ENCODE results near the gene UBE2L3. TPM values are rescaled to one million over a fixed set of nuclear protein-coding genes. Genes with fewer than 3 reads are reported as not detected.
"Not testable (repeated sequence)": the region's sequence is repeated elsewhere in the genome, so short reads cannot be mapped to it uniquely, and the experiment has no call there.

UBE2L3 gene
- total RNA-seq, 8 experiments from 2014 or later, result 35.6 to 71.1 (median 54.1) TPM

- no peak for ATAC-seq (replicated peaks in 6 of 8)
- in situ Hi-C loops (cut with MboI; ENCODE audit: low pct_unique_long_range_greater_than_20kb in 2 of 9, low sequenced_read_pairs in 9 of 9, unreplicated experiment in 9 of 9), result no loop called here
- H3K27ac ChIP-seq, result no peak overlapping the region
- peaks cover 7 to 10% of the 10 kb centered on the region in 2 donors for H3K4me1 ChIP-seq (replicated peaks in 1 of 2)
- no peak overlapping the region for H3K4me3 ChIP-seq
- 45 to 83% (median 67%) methylated on average over 1 to 3 of the region's 4 CpGs; no CpG with 5 or more reads in 5 of the 10 experiments for WGBS, 10 experiments
Measured at GRCh38 chr22:21639359-21639758, 71.8 kb downstream of the UBE2L3 start.

- in situ Hi-C loops (cut with MboI; ENCODE audit: low pct_unique_long_range_greater_than_20kb in 2 of 9, low sequenced_read_pairs in 9 of 9, unreplicated experiment in 9 of 9), result no loop called here
- no peak for ATAC-seq (replicated peaks in 6 of 8)
- Histone ChIP-seq H3K27ac (no peak overlapping the region), H3K4me3 (peak overlapping the region in 1 of 5 donors; percentile 71), H3K4me1 (replicated peaks in 1 of 2) (peaks cover 7 to 10% of the 10 kb centered on the region in 2 donors)
- 25 to 100% (median 86%) methylated on average over 1 to 5 of the region's 5 CpGs for WGBS, 10 experiments
Measured at GRCh38 chr22:21640810-21641209, 73.3 kb downstream of the UBE2L3 start.

- in situ Hi-C loops (cut with MboI; ENCODE audit: low pct_unique_long_range_greater_than_20kb in 2 of 9, low sequenced_read_pairs in 9 of 9, unreplicated experiment in 9 of 9), result no loop called here
- peak; percentile 26 to 50 (median 42) for ATAC-seq (replicated peaks in 6 of 8)
- H3K4me1 ChIP-seq (replicated peaks in 1 of 2), result peaks cover 7 to 10% of the 10 kb centered on the region in 2 donors
- peak overlapping the region; percentile 61 to 71 (median 67) for H3K4me3 ChIP-seq
- WGBS, 10 experiments, result 0 to 20% (median 0%) methylated on average over 3 to 7 of the region's 9 CpGs; no CpG with 5 or more reads in 3 of the 10 experiments
- H3K27ac ChIP-seq, result peak overlapping the region; percentile 50 to 65
Measured at GRCh38 chr22:21641417-21641788, 73.9 kb downstream of the UBE2L3 start.

GRCh38 chr22:21641789-21642583 is 74.5 kb downstream of the UBE2L3 start, which contains the start of gene SDF2L1:
SDF2L1 (plus strand) TSS chr22:21642302; CDS start chr22:21642337, 35 bp downstream.
- Histone ChIP-seq H3K27ac (peak within 1 kb of the TSS; percentile 71 to 73), H3K4me1 (replicated peaks in 1 of 2) (peaks cover 7 to 10% of the 10 kb centered on the region in 2 donors), H3K4me3 (peak within 1 kb of the TSS; percentile 61 to 71 (median 67))
- ATAC-seq (replicated peaks in 6 of 8), result peak; percentile 92 to 97 (median 96)
- 0 to 8% (median 0%) methylated on average over 1 to 11 of the region's 76 CpGs; no CpG with 5 or more reads in 2 of the 10 experiments for WGBS, 10 experiments
- in situ Hi-C loops (cut with MboI; ENCODE audit: low pct_unique_long_range_greater_than_20kb in 2 of 9, low sequenced_read_pairs in 9 of 9, unreplicated experiment in 9 of 9), result no loop called here

GRCh38 chr22:21642584-21643448 is 75.3 kb downstream of the UBE2L3 start:
- peak in 3 of 8 experiments; percentile 5 to 8 (median 6) for ATAC-seq (replicated peaks in 6 of 8)
- in situ Hi-C loops (cut with MboI; ENCODE audit: low pct_unique_long_range_greater_than_20kb in 2 of 9, low sequenced_read_pairs in 9 of 9, unreplicated experiment in 9 of 9), result no loop called here
- H3K27ac ChIP-seq, result peak overlapping the region; percentile 71 to 73
- H3K4me3 ChIP-seq, result peak overlapping the region; percentile 61 to 71 (median 67)
- H3K4me1 ChIP-seq (replicated peaks in 1 of 2), result peaks cover 7 to 10% of the 10 kb centered on the region in 2 donors
- WGBS, 10 experiments, result 0 to 3% methylated on average over 2 to 7 of the region's 56 CpGs; no CpG with 5 or more reads in 8 of the 10 experiments

- ATAC-seq (replicated peaks in 6 of 8), result no peak
- in situ Hi-C loops (cut with MboI; ENCODE audit: low pct_unique_long_range_greater_than_20kb in 2 of 9, low sequenced_read_pairs in 9 of 9, unreplicated experiment in 9 of 9), result no loop called here
- H3K4me3 ChIP-seq, result peak overlapping the region in 4 of 5 donors; percentile 62 to 71 (median 68)
- 40 to 100% (median 87%) methylated on average over 1 to 7 of the region's 22 CpGs; no CpG with 5 or more reads in 2 of the 10 experiments for WGBS, 10 experiments
- peaks cover 7 to 10% of the 10 kb centered on the region in 2 donors for H3K4me1 ChIP-seq (replicated peaks in 1 of 2)
- H3K27ac ChIP-seq, result peak overlapping the region in 1 of 2 donors; percentile 12
Measured at GRCh38 chr22:21643533-21644357, 76.2 kb downstream of the UBE2L3 start.

GRCh38 chr22:21645513-21645912 is 78.0 kb downstream of the UBE2L3 start:
- ATAC-seq (replicated peaks in 6 of 8); H3K27ac ChIP-seq; H3K4me3 ChIP-seq; in situ Hi-C loops (cut with MboI; ENCODE audit: low pct_unique_long_range_greater_than_20kb in 2 of 9, low sequenced_read_pairs in 9 of 9, unreplicated experiment in 9 of 9): not testable (repeated sequence)
- 83 to 100% (median 100%) methylated on average over 1 to 5 of the region's 6 CpGs; no CpG with 5 or more reads in 6 of the 10 experiments for WGBS, 10 experiments
- peaks cover 7 to 14% of the 10 kb centered on the region in 2 donors for H3K4me1 ChIP-seq (replicated peaks in 1 of 2)

- Histone ChIP-seq H3K4me3 (no peak overlapping the region), H3K27ac (peak overlapping the region in 1 of 2 donors; percentile 0), H3K4me1 (replicated peaks in 1 of 2) (peaks cover 7 to 12% of the 10 kb centered on the region in 2 donors)
- in situ Hi-C loops (cut with MboI; ENCODE audit: low pct_unique_long_range_greater_than_20kb in 2 of 9, low sequenced_read_pairs in 9 of 9, unreplicated experiment in 9 of 9), result no loop called here
- WGBS, 10 experiments, result 0 to 100% (median 51%) methylated on average over 1 to 8 of the region's 14 CpGs; no CpG with 5 or more reads in 3 of the 10 experiments
- peak in 3 of 8 experiments; percentile 2 to 7 (median 5) for ATAC-seq (replicated peaks in 6 of 8)
Measured at GRCh38 chr22:21646608-21647590, 79.4 kb downstream of the UBE2L3 start.

GRCh38 chr22:21650280-21650679 is 82.8 kb downstream of the UBE2L3 start:
- peak overlapping the region in 1 of 5 donors; percentile 90 for H3K4me3 ChIP-seq
- 60 to 100% (median 85%) methylated on average over 1 to 7 of the region's 7 CpGs; no CpG with 5 or more reads in 5 of the 10 experiments for WGBS, 10 experiments
- no peak for ATAC-seq (replicated peaks in 6 of 8)
- H3K27ac ChIP-seq, result peak overlapping the region in 1 of 2 donors; percentile 16
- H3K4me1 ChIP-seq (replicated peaks in 1 of 2), result peaks cover 13 to 17% of the 10 kb centered on the region in 2 donors
- in situ Hi-C loops (cut with MboI; ENCODE audit: low pct_unique_long_range_greater_than_20kb in 2 of 9, low sequenced_read_pairs in 9 of 9, unreplicated experiment in 9 of 9), result no loop called here

GRCh38 chr22:21650823-21651520 is 83.5 kb downstream of the UBE2L3 start:
- in situ Hi-C loops (cut with MboI; ENCODE audit: low pct_unique_long_range_greater_than_20kb in 2 of 9, low sequenced_read_pairs in 9 of 9, unreplicated experiment in 9 of 9), result no loop called here
- H3K27ac ChIP-seq, result peak overlapping the region; percentile 7 to 92
- peaks cover 13 to 17% of the 10 kb centered on the region in 2 donors for H3K4me1 ChIP-seq (replicated peaks in 1 of 2)
- 0 to 22% (median 0%) methylated on average over 1 to 5 of the region's 6 CpGs; no CpG with 5 or more reads in 4 of the 10 experiments for WGBS, 10 experiments
- H3K4me3 ChIP-seq, result peak overlapping the region; percentile 46 to 90 (median 56)
- ATAC-seq (replicated peaks in 6 of 8), result no peak
